Trophoblast cell (in vitro differentiated cells and primary cell): ENCODE data around the gene MIPOL1.
"Not testable (repeated sequence)": the region's sequence is repeated elsewhere in the genome, so short reads cannot be mapped to it uniquely, and the experiment has no call there.

Source experiments
- DNase-seq, 2 donors: peaks; one replicate each; pipeline ENCODE4 v3.0.0-alpha.2; 2016
- H2AFZ ChIP-seq: 2 replicates; pipeline ENCODE4 v1.6.1; 2013; ENCODE audit warnings: low read length, moderate library complexity, mild to moderate bottlenecking; ENCODE audit not compliant: insufficient read depth, poor library complexity
- H2AK5ac ChIP-seq: 2 replicates; pipeline ENCODE4 v1.6.1; 2013; ENCODE audit warnings: mild to moderate bottlenecking, low read length
- H2BK120ac ChIP-seq: 2 replicates; pipeline ENCODE4 v1.6.1; 2013; ENCODE audit warnings: low read length, mild to moderate bottlenecking, moderate library complexity; ENCODE audit not compliant: insufficient read depth, poor library complexity
- H2BK12ac ChIP-seq: 2 replicates; pipeline ENCODE4 v1.6.1; 2013; ENCODE audit warnings: mild to moderate bottlenecking, low read length, moderate library complexity
- H2BK5ac ChIP-seq: 2 replicates; pipeline ENCODE4 v1.6.1; 2013; ENCODE audit warnings: low read length, low read depth, moderate library complexity, mild to moderate bottlenecking; ENCODE audit not compliant: poor library complexity
- H3K14ac ChIP-seq: 2 replicates; pipeline ENCODE4 v1.6.1; 2013; ENCODE audit warnings: mild to moderate bottlenecking, low read length
- H3K18ac ChIP-seq: 2 replicates; pipeline ENCODE4 v1.6.1; 2013; ENCODE audit warnings: mild to moderate bottlenecking, low read length
- H3K23ac ChIP-seq: 2 replicates; pipeline ENCODE4 v1.6.1; 2013; ENCODE audit warnings: low read length
- H3K27ac ChIP-seq: 2 replicates; pipeline ENCODE4 v1.5.1; 2013; ENCODE audit warnings: low read depth, mild to moderate bottlenecking, inconsistent platforms, low read length, moderate library complexity
- H3K27me3 ChIP-seq: 2 replicates; pipeline ENCODE4 v1.6.1; 2013; ENCODE audit warnings: inconsistent platforms, mild to moderate bottlenecking, low read length, moderate library complexity; ENCODE audit not compliant: insufficient read depth
- H3K36me3 ChIP-seq, 2 experiments: 1 replicate in 1 of 2; 2 replicates in 1 of 2; pipeline ENCODE4 v1.6.1; 2013; ENCODE audit warnings: low read length in 2 of 2, mild to moderate bottlenecking in 2 of 2, moderate library complexity in 1 of 2; ENCODE audit not compliant: insufficient read depth in 2 of 2, control insufficient read depth in 1 of 2
- H3K4ac ChIP-seq: 2 replicates; pipeline ENCODE4 v1.6.1; 2013; ENCODE audit warnings: low read depth, mild to moderate bottlenecking, low read length, moderate library complexity
- H3K4me1 ChIP-seq, 2 experiments: 1 replicate in 1 of 2; 2 replicates in 1 of 2; pipeline ENCODE4 v1.6.1; 2013; ENCODE audit warnings: low read length in 2 of 2, mild to moderate bottlenecking in 2 of 2, moderate library complexity in 1 of 2; ENCODE audit not compliant: insufficient read depth in 2 of 2, control insufficient read depth in 1 of 2
- H3K4me2 ChIP-seq: 2 replicates; pipeline ENCODE4 v1.6.1; 2013; ENCODE audit warnings: inconsistent platforms, mild to moderate bottlenecking, low read length, moderate library complexity
- H3K4me3 ChIP-seq: 2 replicates; pipeline ENCODE4 v1.5.1; 2013; ENCODE audit warnings: mild to moderate bottlenecking, low read depth, low read length, inconsistent platforms
- H3K79me1 ChIP-seq: one replicate; pipeline ENCODE4 v1.6.1; 2013; ENCODE audit warnings: low read length
- H3K79me2 ChIP-seq: 2 replicates; pipeline ENCODE4 v1.6.1; 2013; ENCODE audit warnings: low read length, mild to moderate bottlenecking; ENCODE audit not compliant: control insufficient read depth, insufficient read depth, poor library complexity
- H3K9ac ChIP-seq: 2 replicates; pipeline ENCODE4 v1.6.1; 2013; ENCODE audit warnings: mild to moderate bottlenecking, low read length
- H3K9me3 ChIP-seq: 2 replicates; pipeline ENCODE4 v1.6.1; 2013; ENCODE audit warnings: low read depth, mild to moderate bottlenecking, control low read depth, inconsistent platforms, low read length; ENCODE audit not compliant: insufficient read depth
- H4K12ac ChIP-seq: 2 replicates; pipeline ENCODE4 v1.6.1; 2013; ENCODE audit warnings: low read depth, mild to moderate bottlenecking, low read length, moderate library complexity
- H4K8ac ChIP-seq: 2 replicates; pipeline ENCODE4 v1.6.1; 2013; ENCODE audit warnings: low read depth, mild to moderate bottlenecking, low read length, moderate library complexity
- H4K91ac ChIP-seq: one replicate; pipeline ENCODE4 v1.6.1; 2013; ENCODE audit warnings: low read depth, mild to moderate bottlenecking, low read length, moderate library complexity
- whole genome bisulfite sequencing: extraction: QIAGEN DNeasy Blood & Tissue Kit; methylation state at CpG from one replicate; pipeline ENCODE4 v1.1.7; 2013; ENCODE audit warnings: missing lambda C conversion rate; ENCODE audit not compliant: insufficient read length, insufficient coverage; ENCODE audit errors: extremely low coverage; 5-methylcytosine and 5-hydroxymethylcytosine counted together

The MIPOL1 gene

GRCh38 chr14:37202265-37202664 lies 4.5 kb downstream of the MIPOL1 start:
- H3K4me2 ChIP-seq: no peak overlapping the region
- H2BK12ac ChIP-seq: no peak overlapping the region
- H4K8ac ChIP-seq: no peak overlapping the region
- DNase-seq: no peak
- H2AFZ ChIP-seq: no peak overlapping the region
- H4K91ac ChIP-seq: no peak overlapping the region
- no peak overlapping the region for H4K12ac ChIP-seq
- no peak overlapping the region for H2AK5ac ChIP-seq
- H3K18ac ChIP-seq: no peak overlapping the region
- H2BK5ac ChIP-seq: no peak overlapping the region
- no CpG with 5 or more reads among the region's 2 CpGs for WGBS
- H3K4ac ChIP-seq: no peak overlapping the region
- H3K79me2 ChIP-seq: no peaks in the 10 kb centered on the region
- H3K4me3 ChIP-seq: no peak overlapping the region
- peaks cover 6% of the 10 kb centered on the region for H3K9me3 ChIP-seq
- no peak overlapping the region for H3K27ac ChIP-seq
- H3K23ac ChIP-seq: no peak overlapping the region
- H3K9ac ChIP-seq: no peak overlapping the region
- H3K14ac ChIP-seq: no peak overlapping the region
- H2BK120ac ChIP-seq: no peak overlapping the region
- H3K36me3 ChIP-seq: peaks cover 0 to 4% of the 10 kb centered on the region in 2 experiments
- H3K79me1 ChIP-seq: peaks cover 5% of the 10 kb centered on the region
- no peaks in the 10 kb centered on the region for H3K27me3 ChIP-seq
- no peaks in the 10 kb centered on the region for H3K4me1 ChIP-seq

GRCh38 chr14:37202812-37203211 lies 5.1 kb downstream of the MIPOL1 start:
- H3K9ac ChIP-seq: no peak overlapping the region
- no CpG with 5 or more reads among the region's 2 CpGs for WGBS
- H4K91ac ChIP-seq: no peak overlapping the region
- no peak overlapping the region for H2AK5ac ChIP-seq
- no peak overlapping the region for H2BK12ac ChIP-seq
- H4K8ac ChIP-seq: no peak overlapping the region
- no peaks in the 10 kb centered on the region for H3K4me1 ChIP-seq
- DNase-seq: no peak
- peaks cover 6% of the 10 kb centered on the region for H3K9me3 ChIP-seq
- no peak overlapping the region for H3K23ac ChIP-seq
- no peak overlapping the region for H3K4me3 ChIP-seq
- H3K27ac ChIP-seq: no peak overlapping the region
- H2BK5ac ChIP-seq: no peak overlapping the region
- H3K14ac ChIP-seq: no peak overlapping the region
- H3K27me3 ChIP-seq: no peaks in the 10 kb centered on the region
- H3K36me3 ChIP-seq: peaks cover 0 to 4% of the 10 kb centered on the region in 2 experiments
- no peak overlapping the region for H3K4me2 ChIP-seq
- H3K79me1 ChIP-seq: peaks cover 2% of the 10 kb centered on the region
- no peak overlapping the region for H4K12ac ChIP-seq
- H2BK120ac ChIP-seq: no peak overlapping the region
- no peak overlapping the region for H3K18ac ChIP-seq
- H2AFZ ChIP-seq: no peak overlapping the region
- no peak overlapping the region for H3K4ac ChIP-seq
- no peaks in the 10 kb centered on the region for H3K79me2 ChIP-seq

- Histone ChIP-seq H2BK5ac (no peak overlapping the region), H3K4me2 (no peak overlapping the region), H2AK5ac (no peak overlapping the region), H2BK120ac (no peak overlapping the region), H3K14ac (no peak overlapping the region), H3K27me3 (no peaks in the 10 kb centered on the region), H4K12ac (no peak overlapping the region), H4K91ac (no peak overlapping the region), H3K9ac (no peak overlapping the region), H3K4me1 (no peaks in the 10 kb centered on the region), H2AFZ (no peak overlapping the region), H4K8ac (no peak overlapping the region), H3K9me3 (peaks cover 6% of the 10 kb centered on the region), H3K36me3 (peaks cover 0 to 4% of the 10 kb centered on the region in 2 experiments), H3K79me1 (no peaks in the 10 kb centered on the region), H2BK12ac (no peak overlapping the region), H3K79me2 (no peaks in the 10 kb centered on the region), H3K4me3 (no peak overlapping the region), H3K27ac (no peak overlapping the region), H3K23ac (no peak overlapping the region), H3K18ac (no peak overlapping the region), H3K4ac (no peak overlapping the region)
- no peak for DNase-seq
- no CpG with 5 or more reads among the region's 1 CpG for WGBS
Measured at GRCh38 chr14:37203423-37203822, 5.7 kb downstream of the MIPOL1 start.

GRCh38 chr14:37205623-37206605 lies 8.2 kb downstream of the MIPOL1 start:
- not testable (repeated sequence) for H3K36me3 ChIP-seq, DNase-seq, H2AK5ac ChIP-seq, H3K14ac ChIP-seq, H3K4me1 ChIP-seq, H3K9me3 ChIP-seq, H3K79me1 ChIP-seq, H3K27me3 ChIP-seq, H3K79me2 ChIP-seq, H3K27ac ChIP-seq, H3K4ac ChIP-seq, H4K8ac ChIP-seq, H3K9ac ChIP-seq, H4K12ac ChIP-seq, H2BK12ac ChIP-seq, H2BK120ac ChIP-seq, H3K4me2 ChIP-seq, H3K4me3 ChIP-seq, H3K18ac ChIP-seq, H2BK5ac ChIP-seq, H3K23ac ChIP-seq, H4K91ac ChIP-seq, H2AFZ ChIP-seq
- WGBS: no CpG with 5 or more reads among the region's 7 CpGs
